ENCODE results near the gene SNRPA1. TPM values are rescaled to one million over a fixed set of nuclear protein-coding genes. Genes with fewer than 3 reads are reported as not detected.

Gene SNRPA1
- total RNA-seq, 2 experiments from 2014 or later = 167 to 173 TPM

Other genes with a start within 250 kb of the SNRPA1 start
- gene CHSY1, start 43.2 kb downstream of the SNRPA1 start, total RNA-seq = 10 to 100 TPM; 34.8 to 36.3 TPM
- gene SELENOS, start 17.8 kb downstream of the SNRPA1 start, total RNA-seq = 10 to 100 TPM; 30.9 to 31.7 TPM
- under 1 TPM; 0.24 to 0.58 TPM for gene PCSK6, start 194.5 kb upstream of the SNRPA1 start, total RNA-seq